ENCODE measurements around the gene MRPS12. TPM values are rescaled to one million over a fixed set of nuclear protein-coding genes. Genes with fewer than 3 reads are reported as not detected.

The MRPS12 gene
- total RNA-seq, 4 donors from 2014 or later = 23.7 to 42.6 (median 34.7) TPM

GRCh38 chr19:38900743-38901190 is 30.0 kb upstream of the MRPS12 start:
- no peak for TF ChIP-seq CTCF (IDR thresholded peaks at IDR 0.05)
- no peak for TF ChIP-seq EP300 (IDR thresholded peaks at IDR 0.05; ENCODE audit: low read depth)
- TF ChIP-seq POLR2AphosphoS5 (IDR thresholded peaks at IDR 0.05) = no peak
- no peak for TF ChIP-seq POLR2A (IDR thresholded peaks at IDR 0.05)
- Histone ChIP-seq H3K9me3 (no peaks in the 10 kb centered on the region), H3K27me3 (no peaks in the 10 kb centered on the region), H3K4me3 (peak overlapping the region in 3 of 4 donors; percentile 79 to 93 (median 89)), H3K27ac (peak overlapping the region; percentile 91 to 94 (median 93)), H3K36me3 (peaks cover 0 to 8% (median 2%) of the 10 kb centered on the region in 4 donors), H3K4me1 (peaks cover 7 to 28% (median 20%) of the 10 kb centered on the region in 4 donors)
- DNase-seq = no peak
- in situ Hi-C loops (cut with MboI; ENCODE audit: low pct_ligation_motif_present in 1 of 4, low pct_unique_long_range_greater_than_20kb in 1 of 4, low sequenced_read_pairs in 3 of 4) = no loop called here
- intact Hi-C loops (cut with DNase I; ENCODE audit: low total_unique reads) = no loop called here
- 19 to 29% methylated on average over 2 to 3 of the region's 3 CpGs for WGBS, 2 donors (ENCODE audit: low coverage in 1 of 2)

DNA sequence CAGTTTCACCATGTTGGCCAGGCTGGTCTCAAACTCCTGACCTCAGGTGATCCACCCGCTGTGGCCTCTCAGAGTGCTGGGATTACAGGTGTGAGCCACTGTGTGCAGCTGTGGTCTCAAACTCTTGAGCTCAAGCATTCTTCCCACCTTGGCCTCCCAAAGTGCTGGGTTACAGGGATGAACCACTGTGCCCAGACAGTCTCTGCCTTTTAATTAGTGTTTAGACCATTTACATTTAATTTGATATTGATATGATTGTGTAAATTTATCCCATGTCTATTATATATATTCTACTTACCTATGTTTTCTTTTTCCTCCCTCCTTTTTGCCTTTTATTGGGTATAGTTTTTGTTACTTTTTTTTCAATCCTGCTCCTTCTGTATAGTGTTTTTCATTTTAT is 29.1 kb upstream of the MRPS12 start:
- Histone ChIP-seq H3K27me3 (no peaks in the 10 kb centered on the region), H3K9me3 (no peaks in the 10 kb centered on the region), H3K4me3 (no peak overlapping the region), H3K36me3 (peaks cover 0 to 9% (median 2%) of the 10 kb centered on the region in 4 donors), H3K4me1 (peaks cover 7 to 28% (median 20%) of the 10 kb centered on the region in 4 donors), H3K27ac (no peak overlapping the region)
- DNase-seq = no peak
- no peak for TF ChIP-seq CTCF (IDR thresholded peaks at IDR 0.05)
- no peak for TF ChIP-seq POLR2AphosphoS5 (IDR thresholded peaks at IDR 0.05)
- TF ChIP-seq EP300 (IDR thresholded peaks at IDR 0.05; ENCODE audit: low read depth) = no peak
- TF ChIP-seq POLR2A (IDR thresholded peaks at IDR 0.05) = no peak
- 100% methylated on average over 1 of the region's 1 CpG; no CpG with 5 or more reads in 1 of the 2 donors for WGBS, 2 donors (ENCODE audit: low coverage in 1 of 2)
- intact Hi-C loops (cut with DNase I; ENCODE audit: low total_unique reads) = no loop called here
- in situ Hi-C loops (cut with MboI; ENCODE audit: low pct_ligation_motif_present in 1 of 4, low pct_unique_long_range_greater_than_20kb in 1 of 4, low sequenced_read_pairs in 3 of 4) = no loop called here

DNA sequence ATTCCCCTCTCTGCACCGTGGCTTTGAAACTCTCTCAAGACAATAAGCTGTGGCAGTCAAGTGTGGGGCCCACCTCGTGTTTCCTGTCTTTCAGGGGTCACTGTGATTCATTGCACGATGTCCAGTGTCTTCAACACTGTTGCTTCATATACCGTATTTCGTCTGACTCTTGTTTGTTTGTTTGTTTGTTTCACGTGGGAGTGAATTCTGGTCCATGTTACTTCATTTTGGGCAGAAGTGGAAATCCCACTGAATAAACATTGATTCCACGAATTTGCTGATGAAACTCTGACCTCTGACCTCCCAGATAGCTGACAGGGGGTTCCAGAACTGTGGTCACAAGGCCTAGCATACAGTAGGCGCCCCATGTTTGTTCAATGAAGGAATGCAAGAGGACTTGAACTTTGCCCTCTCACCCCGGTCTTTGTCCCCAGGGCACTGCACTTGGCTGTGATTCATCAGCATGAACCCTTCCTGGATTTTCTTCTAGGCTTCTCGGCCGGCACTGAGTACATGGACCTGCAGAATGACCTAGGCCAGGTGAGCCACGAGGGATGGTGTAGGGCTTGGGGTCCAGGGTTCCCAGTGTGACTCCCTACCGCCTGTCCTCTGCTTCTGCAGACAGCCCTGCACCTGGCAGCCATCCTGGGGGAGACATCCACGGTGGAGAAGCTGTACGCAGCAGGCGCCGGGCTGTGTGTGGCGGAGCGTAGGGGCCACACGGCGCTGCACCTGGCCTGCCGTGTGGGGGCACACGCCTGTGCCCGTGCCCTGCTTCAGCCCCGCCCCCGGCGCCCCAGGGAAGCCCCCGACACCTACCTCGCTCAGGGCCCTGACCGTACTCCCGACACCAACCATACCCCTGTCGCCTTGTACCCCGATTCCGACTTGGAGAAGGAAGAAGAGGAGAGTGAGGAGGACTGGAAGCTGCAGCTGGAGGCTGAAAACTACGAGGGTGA is 25.9 kb upstream of the MRPS12 start:
- TF ChIP-seq EP300 (IDR thresholded peaks at IDR 0.05; ENCODE audit: low read depth) (no peak), CTCF (IDR thresholded peaks at IDR 0.05) (no peak), POLR2A (IDR thresholded peaks at IDR 0.05) (no peak), POLR2AphosphoS5 (IDR thresholded peaks at IDR 0.05) (no peak)
- intact Hi-C loops (cut with DNase I; ENCODE audit: low total_unique reads) (no loop called here), in situ Hi-C loops (cut with MboI; ENCODE audit: low pct_ligation_motif_present in 1 of 4, low pct_unique_long_range_greater_than_20kb in 1 of 4, low sequenced_read_pairs in 3 of 4) (no loop called here)
- no peak overlapping the region for H3K27ac ChIP-seq
- DNase-seq = no peak
- H3K4me3 ChIP-seq = no peak overlapping the region
- H3K36me3 ChIP-seq = peaks cover 0 to 23% (median 6%) of the 10 kb centered on the region in 4 donors
- no peaks in the 10 kb centered on the region for H3K9me3 ChIP-seq
- no peaks in the 10 kb centered on the region for H3K27me3 ChIP-seq
- H3K4me1 ChIP-seq = peaks cover 0 to 15% (median 10%) of the 10 kb centered on the region in 4 donors
- WGBS, 2 donors (ENCODE audit: low coverage in 1 of 2) = 58 to 87% methylated on average over 7 to 33 of the region's 35 CpGs

DNA sequence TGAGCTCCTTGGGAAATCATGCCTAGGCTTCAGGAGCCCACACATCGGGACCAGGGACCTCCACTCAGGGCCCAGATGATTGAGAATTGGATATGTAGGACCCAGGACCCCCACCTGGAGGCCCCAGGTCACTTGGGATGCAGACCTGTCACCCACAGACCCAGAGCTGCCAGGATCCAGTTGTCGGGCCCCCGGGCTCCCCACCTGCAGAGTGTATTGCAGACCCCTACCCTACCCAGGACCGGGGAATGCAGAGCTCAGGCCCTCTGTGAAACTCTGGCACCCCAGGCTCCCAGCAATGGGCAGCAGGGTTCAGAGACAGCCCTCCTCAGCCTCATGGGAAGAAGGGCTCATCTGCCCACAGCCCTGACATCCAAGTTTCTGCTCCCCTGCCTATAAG is 25.1 kb upstream of the MRPS12 start:
- TF ChIP-seq POLR2A (IDR thresholded peaks at IDR 0.05) = no peak
- no peak for TF ChIP-seq EP300 (IDR thresholded peaks at IDR 0.05; ENCODE audit: low read depth)
- TF ChIP-seq CTCF (IDR thresholded peaks at IDR 0.05) = no peak
- no peak for TF ChIP-seq POLR2AphosphoS5 (IDR thresholded peaks at IDR 0.05)
- no peak for DNase-seq
- no peaks in the 10 kb centered on the region for H3K9me3 ChIP-seq
- peaks cover 0 to 11% (median 7%) of the 10 kb centered on the region in 4 donors for H3K4me1 ChIP-seq
- no peak overlapping the region for H3K4me3 ChIP-seq
- peaks cover 0 to 23% (median 6%) of the 10 kb centered on the region in 4 donors for H3K36me3 ChIP-seq
- WGBS, 2 donors (ENCODE audit: low coverage in 1 of 2) = 96% methylated on average over 4 of the region's 4 CpGs; no CpG with 5 or more reads in 1 of the 2 donors
- intact Hi-C loops (cut with DNase I; ENCODE audit: low total_unique reads) = no loop called here
- in situ Hi-C loops (cut with MboI; ENCODE audit: low pct_ligation_motif_present in 1 of 4, low pct_unique_long_range_greater_than_20kb in 1 of 4, low sequenced_read_pairs in 3 of 4) = no loop called here
- H3K27me3 ChIP-seq = no peaks in the 10 kb centered on the region
- H3K27ac ChIP-seq = no peak overlapping the region
